Activated T-cell treated with anti-CD3 and anti-CD28 coated beads for 4 hours (primary cell): ENCODE measurements around the gene MDN1.
"Not testable (repeated sequence)": the region's sequence is repeated elsewhere in the genome, so short reads cannot be mapped to it uniquely, and the experiment has no call there.

Experiments
- DNase-seq: peaks from one replicate; pipeline ENCODE4 v3.0.0-alpha.2; 2020

The MDN1 gene

GRCh38 chr6:89750338-89750737 lies 69.3 kb downstream of the MDN1 start:
- DNase-seq = no peak

- DNase-seq = no peak
Measured at GRCh38 chr6:89749918-89750317, 69.7 kb downstream of the MDN1 start.

GRCh38 chr6:89745716-89746115 lies 73.9 kb downstream of the MDN1 start:
- DNase-seq = no peak

GRCh38 chr6:89745096-89745495 lies 74.5 kb downstream of the MDN1 start:
- DNase-seq = no peak

GRCh38 chr6:89736893-89737292 lies 82.7 kb downstream of the MDN1 start:
- DNase-seq = no peak

GRCh38 chr6:89734526-89734925 lies 85.1 kb downstream of the MDN1 start:
- DNase-seq = no peak

- no peak for DNase-seq
Measured at GRCh38 chr6:89731924-89732567, 87.5 kb downstream of the MDN1 start.

GRCh38 chr6:89731262-89731661 lies 88.3 kb downstream of the MDN1 start:
- DNase-seq = not testable (repeated sequence)

GRCh38 chr6:89729818-89730217 lies 89.8 kb downstream of the MDN1 start:
- DNase-seq = no peak

- no peak for DNase-seq
Measured at GRCh38 chr6:89727501-89727900, 92.1 kb downstream of the MDN1 start.

- no peak for DNase-seq
Measured at GRCh38 chr6:89724981-89725380, 94.6 kb downstream of the MDN1 start.

- no peak for DNase-seq
Measured at GRCh38 chr6:89723046-89723445, 96.5 kb downstream of the MDN1 start.

- DNase-seq = no peak
Measured at GRCh38 chr6:89716532-89716931, 103.1 kb downstream of the MDN1 start.

- no peak for DNase-seq
Measured at GRCh38 chr6:89711801-89712200, 107.8 kb downstream of the MDN1 start.

- no peak for DNase-seq
Measured at GRCh38 chr6:89708316-89708715, 111.3 kb downstream of the MDN1 start.

GRCh38 chr6:89707766-89708165 lies 111.8 kb downstream of the MDN1 start:
- no peak for DNase-seq

- DNase-seq = no peak
Measured at GRCh38 chr6:89706121-89706520, 113.5 kb downstream of the MDN1 start.

GRCh38 chr6:89703292-89703691 lies 116.3 kb downstream of the MDN1 start:
- no peak for DNase-seq

- DNase-seq = no peak
Measured at GRCh38 chr6:89702349-89702748, 117.2 kb downstream of the MDN1 start.

- no peak for DNase-seq
Measured at GRCh38 chr6:89695667-89696066, 123.9 kb downstream of the MDN1 start.

GRCh38 chr6:89694428-89694827 lies 125.2 kb downstream of the MDN1 start:
- no peak for DNase-seq

- no peak for DNase-seq
Measured at GRCh38 chr6:89693207-89693606, 126.4 kb downstream of the MDN1 start.

- no peak for DNase-seq
Measured at GRCh38 chr6:89692256-89692655, 127.3 kb downstream of the MDN1 start.

- DNase-seq = no peak
Measured at GRCh38 chr6:89690944-89691324, 128.7 kb downstream of the MDN1 start.

- no peak for DNase-seq
Measured at GRCh38 chr6:89689732-89690131, 129.9 kb downstream of the MDN1 start.

GRCh38 chr6:89688328-89688727 lies 131.3 kb downstream of the MDN1 start:
- no peak for DNase-seq
